HepG2 (cell line): Measurements from ENCODE around the gene LDAH. TPM values are rescaled to one million over a fixed set of nuclear protein-coding genes. Genes with fewer than 3 reads are reported as not detected.

Source experiments
- BCLAF1 ChIP-seq: fragments of 450-650 bp; IDR thresholded peaks from 2 replicates; pipeline ENCODE4 v1.6.1; 2017; ENCODE audit warnings: mild to moderate bottlenecking
- FOSL2 ChIP-seq: sonication (generic); formaldehyde crosslinking; IDR thresholded peaks from 2 replicates; pipeline ENCODE4 v1.4.0; 2020; ENCODE audit warnings: missing genetic modification reagents
- HINFP ChIP-seq: sonication (generic); formaldehyde crosslinking; IDR thresholded peaks from 2 replicates; pipeline ENCODE4 v1.4.0; 2020; ENCODE audit warnings: low read depth, mild to moderate bottlenecking, missing genetic modification reagents
- HNF4G ChIP-seq, 2 experiments: sonication (generic) in 1 of 2; formaldehyde crosslinking in 1 of 2; IDR thresholded peaks; 2 replicates each; pipeline versions ENCODE4 v1.4.0 to v1.6.1; 2011 to 2020; ENCODE audit warnings: borderline replicate concordance in 2 of 2, low read depth in 2 of 2, mild to moderate bottlenecking in 2 of 2, low read length in 1 of 2, missing genetic modification reagents in 1 of 2, moderate library complexity in 1 of 2
- SIX4 ChIP-seq: sonication (generic); formaldehyde crosslinking; IDR thresholded peaks from 2 replicates; pipeline ENCODE4 v1.4.0; 2020; ENCODE audit warnings: missing genetic modification reagents
- TIGD3 ChIP-seq: sonication (generic); formaldehyde crosslinking; IDR thresholded peaks from 2 replicates; pipeline ENCODE4 v1.5.1; 2020; ENCODE audit warnings: mild to moderate bottlenecking, missing genetic modification reagents, borderline replicate concordance
- TP53 ChIP-seq: sonication (generic); formaldehyde crosslinking; conservative IDR thresholded peaks from 2 replicates; pipeline ENCODE4 v1.4.0; 2020; ENCODE audit warnings: missing genetic modification reagents
- ZNF260 ChIP-seq: sonication (generic); formaldehyde crosslinking; IDR thresholded peaks from 2 replicates; pipeline ENCODE4 v1.4.0; 2020; ENCODE audit warnings: missing genetic modification reagents, low read depth, mild to moderate bottlenecking, borderline replicate concordance
- ZNF317 ChIP-seq: sonication (generic); formaldehyde crosslinking; IDR thresholded peaks from 2 replicates; pipeline ENCODE4 v1.5.0; 2020; ENCODE audit warnings: mild to moderate bottlenecking, missing genetic modification reagents
- ZNF609 ChIP-seq: sonication (generic); formaldehyde crosslinking; IDR thresholded peaks from 2 replicates; pipeline ENCODE4 v1.4.0; 2020; ENCODE audit warnings: mild to moderate bottlenecking, missing genetic modification reagents, borderline replicate concordance
- ZNF878 ChIP-seq: sonication (generic); formaldehyde crosslinking; IDR thresholded peaks from 2 replicates; pipeline ENCODE4 v1.8.1; 2023; ENCODE audit warnings: mild to moderate bottlenecking, missing genetic modification reagents, moderate library complexity
- polyA plus RNA-seq, 8 experiments: library from polyadenylated mRNA; depleted of rRNA in 3 of 8; stranded (reverse) in 7 of 8; unstranded in 1 of 8; fragments of >200 nt; fragmentation: Illumina TruSeq in 4 of 8; extraction: Trizol in 4 of 8; gene quantifications; 2 replicates each; pipeline versions ENCODE4 v1.2.1 to v1.2.3, GENCODE V29; 2011 to 2016; ENCODE audit warnings: low read depth in 4 of 8, missing spikeins in 1 of 8, mixed read lengths in 1 of 8; ENCODE audit not compliant: insufficient read depth in 1 of 8
- total RNA-seq, 5 experiments: library from RNA; depleted of rRNA; stranded (reverse); fragments of >200 nt; fragmentation: Illumina TruSeq; extraction: Trizol; gene quantifications; 2 replicates each; pipeline ENCODE4 v1.2.3, GENCODE V29; 2016; ENCODE audit warnings: low read depth in 1 of 5

LDAH gene
- total and polyA plus RNA-seq, 2 of the 13 experiments (the other 11 are each of a cell fraction or from before 2014, with no cell fraction given), result 28.8 to 46.2 TPM

- TF ChIP-seq HINFP (CRISPR knock-in tag), result peak; percentile 79; the same call in 1 of the 2 replicates
- TF ChIP-seq ZNF878, result no peak
- peak; percentile 89; the same call in 1 of the 2 replicates for TF ChIP-seq SIX4
- no peak for TF ChIP-seq BCLAF1
- TF ChIP-seq TP53 (CRISPR knock-in tag), result no peak
- peak; percentile 76; the same call in 1 of the 2 replicates for TF ChIP-seq ZNF609
- TF ChIP-seq TIGD3 (CRISPR knock-in tag), result peak; percentile 74; the same call in 1 of the 2 replicates
- no peak for TF ChIP-seq ZNF260 (CRISPR knock-in tag)
- peak; percentile 27; the same call in 1 of the 2 replicates for TF ChIP-seq HNF4G (IDR thresholded peaks at IDR 0.05; ENCODE audit: borderline replicate concordance, low read depth, low read length)
- TF ChIP-seq HNF4G (CRISPR knock-in tag; IDR thresholded peaks at IDR 0.05; ENCODE audit: borderline replicate concordance, low read depth), result peak; percentile 87
- TF ChIP-seq ZNF317 (CRISPR knock-in tag), result peak; percentile 65; the same call in 1 of the 2 replicates
- TF ChIP-seq FOSL2 (CRISPR knock-in tag), result peak; percentile 79
These were observed at the start of gene LDAH (continued) for GRCh38 chr2:20822535-20823490.
